Epithelial cell of esophagus (primary cell): ENCODE results near the gene DOCK4.

ENCODE experiments used
- DNase-seq: peaks from one replicate; pipeline ENCODE4 v3.0.0; 2010; ENCODE audit warnings: low read depth
- H3K4me3 ChIP-seq: 2 replicates; pipeline ENCODE4 v1.5.1; 2011; ENCODE audit warnings: mild to moderate bottlenecking, low read length, control low read depth
- TF ChIP-seq, protein P1 (sequence below): IDR thresholded peaks from 2 replicates; pipeline ENCODE4 v1.5.1; 2011; ENCODE audit warnings: low read depth, mild to moderate bottlenecking, low read length, control low read depth, inconsistent platforms; ENCODE audit not compliant: insufficient read depth; ENCODE audit errors: missing control alignments

The DOCK4 gene

DNA sequence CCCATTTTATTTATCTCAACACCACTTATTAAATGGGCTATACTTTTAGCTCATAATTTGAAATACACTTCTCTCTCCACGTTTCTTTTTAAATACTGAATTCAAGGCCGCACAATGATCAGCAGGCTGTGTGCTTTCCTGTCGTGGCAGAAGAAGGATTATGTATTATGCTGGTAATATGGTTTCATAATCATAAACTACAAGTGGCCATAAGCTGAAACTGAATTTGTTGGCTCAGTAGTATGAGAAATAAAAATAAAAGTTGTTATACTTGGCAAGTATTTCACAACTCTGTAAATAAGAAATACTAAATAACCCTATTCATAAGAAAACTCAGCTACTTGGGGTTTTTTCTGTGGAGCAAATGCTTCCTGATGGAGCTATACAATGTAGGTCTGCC lies 313.6 kb downstream of the DOCK4 start:
- DNase-seq: no peak
- no peak overlapping the region for H3K4me3 ChIP-seq
- TF ChIP-seq, protein P1, sequence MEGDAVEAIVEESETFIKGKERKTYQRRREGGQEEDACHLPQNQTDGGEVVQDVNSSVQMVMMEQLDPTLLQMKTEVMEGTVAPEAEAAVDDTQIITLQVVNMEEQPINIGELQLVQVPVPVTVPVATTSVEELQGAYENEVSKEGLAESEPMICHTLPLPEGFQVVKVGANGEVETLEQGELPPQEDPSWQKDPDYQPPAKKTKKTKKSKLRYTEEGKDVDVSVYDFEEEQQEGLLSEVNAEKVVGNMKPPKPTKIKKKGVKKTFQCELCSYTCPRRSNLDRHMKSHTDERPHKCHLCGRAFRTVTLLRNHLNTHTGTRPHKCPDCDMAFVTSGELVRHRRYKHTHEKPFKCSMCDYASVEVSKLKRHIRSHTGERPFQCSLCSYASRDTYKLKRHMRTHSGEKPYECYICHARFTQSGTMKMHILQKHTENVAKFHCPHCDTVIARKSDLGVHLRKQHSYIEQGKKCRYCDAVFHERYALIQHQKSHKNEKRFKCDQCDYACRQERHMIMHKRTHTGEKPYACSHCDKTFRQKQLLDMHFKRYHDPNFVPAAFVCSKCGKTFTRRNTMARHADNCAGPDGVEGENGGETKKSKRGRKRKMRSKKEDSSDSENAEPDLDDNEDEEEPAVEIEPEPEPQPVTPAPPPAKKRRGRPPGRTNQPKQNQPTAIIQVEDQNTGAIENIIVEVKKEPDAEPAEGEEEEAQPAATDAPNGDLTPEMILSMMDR: no peak

DNA sequence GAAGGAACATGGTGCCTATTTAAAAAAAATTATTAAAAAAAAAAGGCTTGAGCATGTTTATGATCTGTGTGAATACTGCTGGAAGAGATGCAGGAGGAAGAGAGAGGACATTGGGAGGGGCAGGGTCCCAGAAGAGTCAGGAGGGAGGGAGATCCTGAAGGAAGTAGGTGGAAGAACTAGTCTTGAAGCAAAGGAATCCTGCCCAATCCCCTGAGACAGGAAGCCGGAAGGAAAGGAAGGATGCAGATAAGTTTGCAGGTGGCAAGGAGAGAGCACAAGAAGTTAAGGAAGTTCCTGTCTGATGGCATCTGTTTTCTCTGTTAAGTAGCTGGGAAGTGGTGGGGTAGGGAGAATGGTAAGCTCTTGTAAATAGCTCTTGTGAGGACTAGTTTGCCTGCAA lies 318.5 kb downstream of the DOCK4 start:
- no peak for DNase-seq
- H3K4me3 ChIP-seq: no peak overlapping the region
- TF ChIP-seq, protein P1: no peak

DNA sequence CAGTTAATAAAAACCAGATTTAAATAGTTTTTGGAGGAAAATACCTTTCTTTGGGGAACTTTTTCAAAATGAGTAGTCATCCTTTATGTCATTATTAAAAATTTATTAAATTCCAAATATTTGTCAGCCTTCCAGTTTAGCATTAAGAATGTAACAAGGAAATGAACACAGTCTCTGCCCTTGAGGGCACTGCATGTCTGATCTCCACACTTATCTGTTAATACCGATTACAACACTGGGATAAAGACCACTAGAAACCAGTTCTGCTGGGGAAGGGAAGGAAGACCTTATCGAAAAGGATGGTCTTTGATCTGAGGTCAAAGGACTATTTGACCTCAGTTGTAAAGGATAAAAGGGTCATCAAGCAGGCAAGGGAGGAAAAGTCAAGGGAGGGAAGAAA lies 320.0 kb downstream of the DOCK4 start:
- H3K4me3 ChIP-seq: no peak overlapping the region
- no peak for DNase-seq
- TF ChIP-seq, protein P1: no peak

DNA sequence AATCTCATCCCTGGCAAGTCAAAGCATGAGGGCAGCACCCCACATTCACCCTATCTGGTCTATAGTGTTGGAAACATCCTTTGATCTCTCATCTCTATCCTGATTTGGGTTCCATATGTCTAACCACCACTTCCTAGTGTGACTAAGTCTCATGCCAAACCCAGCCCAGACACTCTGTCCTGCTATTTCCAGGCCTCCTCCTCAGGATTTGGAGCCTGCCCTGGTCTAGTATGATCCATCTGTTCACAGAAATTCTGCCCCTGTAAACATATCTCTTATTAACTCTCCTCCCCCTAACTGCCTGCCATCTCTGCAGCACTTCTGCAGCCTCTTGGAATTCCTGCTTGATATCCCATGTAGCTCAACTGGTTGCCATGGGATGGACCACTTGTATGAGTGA lies 323.0 kb downstream of the DOCK4 start:
- no peak overlapping the region for H3K4me3 ChIP-seq
- TF ChIP-seq, protein P1: no peak
- no peak for DNase-seq

DNA sequence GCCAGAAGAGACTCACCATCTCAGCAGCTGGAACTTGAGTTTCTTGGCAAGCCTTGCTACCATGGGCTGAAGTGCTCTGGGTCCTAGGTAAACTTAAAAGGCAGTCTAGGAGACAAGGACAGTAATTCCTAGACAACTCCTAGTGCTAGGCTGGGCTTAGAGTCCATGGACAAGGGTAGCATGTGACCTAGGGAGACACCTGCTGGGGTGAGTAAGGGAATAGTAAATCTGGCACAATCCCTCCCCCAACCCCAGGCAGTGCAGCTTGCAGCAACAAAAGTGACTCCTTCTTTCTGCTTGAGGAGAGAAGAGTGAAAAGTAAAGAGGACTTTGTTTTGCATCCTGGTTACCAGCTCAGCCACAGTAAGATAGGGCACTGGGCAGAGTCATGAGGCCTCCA lies 327.4 kb downstream of the DOCK4 start:
- DNase-seq: no peak
- TF ChIP-seq, protein P1: no peak
- no peak overlapping the region for H3K4me3 ChIP-seq

DNA sequence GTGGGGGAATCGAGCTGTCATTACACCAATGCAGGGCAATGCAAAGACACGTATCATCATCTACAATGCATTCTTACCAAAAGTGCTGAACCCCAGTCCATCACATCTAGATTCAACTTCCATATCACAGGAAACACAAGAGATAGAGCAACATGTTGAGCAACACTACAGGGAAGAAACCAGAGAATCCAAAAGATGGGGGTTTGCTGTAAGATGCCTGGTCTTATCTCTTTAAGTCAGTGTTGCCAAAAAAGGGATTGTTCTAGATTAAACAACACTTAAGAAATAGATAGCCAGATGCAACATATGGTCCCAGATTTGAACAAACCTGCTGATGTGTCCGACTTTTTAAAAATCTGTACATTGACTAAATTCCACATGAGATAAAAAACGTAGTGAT lies 328.3 kb downstream of the DOCK4 start:
- DNase-seq: no peak
- TF ChIP-seq, protein P1: no peak
- H3K4me3 ChIP-seq: no peak overlapping the region

DNA sequence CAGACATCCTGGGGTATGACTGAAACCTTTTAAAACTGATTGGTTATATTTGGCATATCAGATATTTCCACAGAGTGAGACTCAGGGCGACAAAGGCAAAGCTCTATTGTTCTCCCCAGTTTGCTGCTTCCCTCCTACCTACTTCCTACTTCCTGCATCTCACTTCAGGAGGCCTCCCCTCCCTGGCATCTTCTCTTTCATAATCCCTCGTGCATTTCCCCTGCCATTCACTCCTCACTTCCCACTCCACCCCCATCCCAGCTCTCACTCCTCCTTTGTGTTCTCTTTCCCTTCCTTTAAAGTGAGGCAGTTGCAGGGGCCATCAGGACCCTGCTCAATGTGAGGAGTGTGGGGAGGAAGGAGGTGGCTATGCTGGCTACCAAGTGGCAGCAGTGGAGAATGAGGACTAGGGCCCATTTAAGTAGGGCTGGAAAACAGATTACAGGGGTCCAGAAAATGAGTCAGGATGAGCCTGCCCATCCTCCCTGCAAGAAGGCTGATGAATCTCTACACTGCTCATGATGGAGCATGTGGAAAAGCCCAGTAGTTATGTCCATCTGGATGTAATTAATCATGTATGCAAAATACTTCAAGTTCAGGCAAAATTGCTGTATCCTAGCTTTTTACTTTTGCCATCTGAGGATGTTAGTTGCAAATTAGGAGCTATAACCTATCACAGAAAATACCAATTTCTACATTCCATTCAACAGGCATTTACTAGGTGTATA lies 332.1 kb downstream of the DOCK4 start:
- no peak overlapping the region for H3K4me3 ChIP-seq
- TF ChIP-seq, protein P1: no peak
- no peak for DNase-seq
